SK-MEL-5 (cell line): Measurements from ENCODE around the gene FCN2. TPM values are rescaled to one million over a fixed set of nuclear protein-coding genes. Genes with fewer than 3 reads are reported as not detected.

Experiments used
- DNase-seq: peaks from one replicate; pipeline ENCODE4 v3.0.0-alpha.2; 2016; ENCODE audit warnings: low read depth, low spot score
- in situ Hi-C: cut with HindIII; loops from 2 replicates; pipeline ENCODE4 v1.10.0; 2016; ENCODE audit warnings: low sequenced_read_pairs, high pct_unique_total_duplicates, low pct_unique_long_range_greater_than_20kb
- total RNA-seq: library from RNA; depleted of rRNA; stranded (reverse); fragments of >200 nt; shearing (Covaris generic); gene quantifications from 2 replicates; pipeline ENCODE4 v1.2.3, GENCODE V29; 2014

Gene FCN2
- total RNA-seq, 1 experiment from 2014 or later = not detected

- in situ Hi-C loops = no loop called here
- DNase-seq = no peak
Measured at GRCh38 chr9:134894136-134894860, 13.7 kb downstream of the FCN2 start.

GRCh38 chr9:134895097-134895496 is 14.5 kb downstream of the FCN2 start:
- in situ Hi-C loops = no loop called here
- DNase-seq = no peak

GRCh38 chr9:134895567-134895907 is 14.9 kb downstream of the FCN2 start:
- in situ Hi-C loops = no loop called here
- no peak for DNase-seq

- no peak for DNase-seq
- in situ Hi-C loops = no loop called here
Measured at GRCh38 chr9:134895908-134896833, 15.6 kb downstream of the FCN2 start.

GRCh38 chr9:134896834-134897583 is 16.4 kb downstream of the FCN2 start:
- no peak for DNase-seq
- in situ Hi-C loops = no loop called here

GRCh38 chr9:134897584-134898170 is 17.1 kb downstream of the FCN2 start:
- DNase-seq = no peak
- in situ Hi-C loops = no loop called here

- in situ Hi-C loops = no loop called here
Measured at GRCh38 chr9:134898319-134898718, 17.7 kb downstream of the FCN2 start.

GRCh38 chr9:134899168-134899567 is 18.6 kb downstream of the FCN2 start:
- DNase-seq = no peak
- in situ Hi-C loops = no loop called here

More at GRCh38 chr9:134898319-134898718, 17.7 kb downstream of the FCN2 start:
- DNase-seq = no peak

GRCh38 chr9:134899818-134900217 is 19.2 kb downstream of the FCN2 start:
- in situ Hi-C loops = no loop called here
- DNase-seq = no peak

- in situ Hi-C loops = no loop called here
Measured at GRCh38 chr9:134902936-134903335, 22.3 kb downstream of the FCN2 start.

GRCh38 chr9:134908524-134909309 is 28.1 kb downstream of the FCN2 start:
- no peak for DNase-seq
- in situ Hi-C loops = no loop called here

More at GRCh38 chr9:134902936-134903335, 22.3 kb downstream of the FCN2 start:
- DNase-seq = no peak

GRCh38 chr9:134909511-134910481 is 29.2 kb downstream of the FCN2 start:
- in situ Hi-C loops = no loop called here
- no peak for DNase-seq

- in situ Hi-C loops = no loop called here
- no peak for DNase-seq
Measured at GRCh38 chr9:134912126-134912840, 31.7 kb downstream of the FCN2 start.

GRCh38 chr9:134913041-134913712 is 32.6 kb downstream of the FCN2 start:
- in situ Hi-C loops = no loop called here
- no peak for DNase-seq
